Parathyroid adenoma (tissue), 2 donors: ENCODE measurements around the gene VPS41.

ENCODE experiments used
- H2AFZ ChIP-seq: fragments of 300-600 bp; sonication (generic); one replicate; pipeline ENCODE4 v1.7.0; 2017; ENCODE audit warnings: antibody characterized with exemption, mild to moderate bottlenecking
- H3K27ac ChIP-seq: fragments of 300-600 bp; sonication (generic); one replicate; pipeline ENCODE4 v1.7.0; 2017
- H3K27me3 ChIP-seq: fragments of 300-600 bp; sonication (generic); one replicate; pipeline ENCODE4 v1.7.0; 2017; ENCODE audit warnings: low read length; ENCODE audit not compliant: control insufficient read depth, insufficient read depth
- H3K36me3 ChIP-seq: fragments of 300-600 bp; sonication (generic); one replicate; pipeline ENCODE4 v1.7.0; 2017; ENCODE audit warnings: low read length; ENCODE audit not compliant: control insufficient read depth, insufficient read depth
- H3K4me1 ChIP-seq: fragments of 300-600 bp; sonication (generic); one replicate; pipeline ENCODE4 v1.7.0; 2017; ENCODE audit warnings: control low read depth
- H3K4me2 ChIP-seq: fragments of 300-600 bp; sonication (generic); one replicate; pipeline ENCODE4 v1.7.0; 2017; ENCODE audit warnings: low read length
- H3K4me3 ChIP-seq: fragments of 300-600 bp; sonication (generic); one replicate; pipeline ENCODE4 v1.7.0; 2017; ENCODE audit warnings: low read depth, low read length
- H3K79me2 ChIP-seq: fragments of 300-600 bp; sonication (generic); one replicate; pipeline ENCODE4 v1.7.0; 2017; ENCODE audit warnings: control low read depth
- H3K9ac ChIP-seq: fragments of 300-600 bp; sonication (generic); one replicate; pipeline ENCODE4 v1.7.0; 2017; ENCODE audit warnings: mild to moderate bottlenecking
- H3K9me3 ChIP-seq: fragments of 300-600 bp; sonication (generic); one replicate; pipeline ENCODE4 v1.7.0; 2017; ENCODE audit warnings: low read length; ENCODE audit not compliant: control insufficient read depth
- CTCF ChIP-seq: fragments of 300-600 bp; sonication (generic); IDR thresholded peaks from one replicate; pipeline ENCODE4 v1.7.0; 2017; ENCODE audit warnings: antibody characterized with exemption, mild to moderate bottlenecking
- donor health status: primary hyperparathyroidism.

VPS41 gene

GRCh38 chr7:38833329-38833728 is 75.7 kb downstream of the VPS41 start:
- no peaks in the 10 kb centered on the region for H3K9me3 ChIP-seq
- H3K79me2 ChIP-seq, result no peaks in the 10 kb centered on the region
- H3K4me3 ChIP-seq, result no peak overlapping the region
- no peak overlapping the region for H3K27ac ChIP-seq
- H3K4me2 ChIP-seq, result no peak overlapping the region
- no peak overlapping the region for H3K9ac ChIP-seq
- no peaks in the 10 kb centered on the region for H3K27me3 ChIP-seq
- no peak for TF ChIP-seq CTCF
- peaks cover 2% of the 10 kb centered on the region for H3K4me1 ChIP-seq
- no peak overlapping the region for H2AFZ ChIP-seq
- H3K36me3 ChIP-seq, result no peaks in the 10 kb centered on the region

GRCh38 chr7:38831259-38831996 is 77.6 kb downstream of the VPS41 start:
- no peak for TF ChIP-seq CTCF
- Histone ChIP-seq H2AFZ (no peak overlapping the region), H3K79me2 (no peaks in the 10 kb centered on the region), H3K27ac (no peak overlapping the region), H3K9ac (no peak overlapping the region), H3K27me3 (no peaks in the 10 kb centered on the region), H3K9me3 (no peaks in the 10 kb centered on the region), H3K4me1 (peaks cover 2% of the 10 kb centered on the region), H3K4me3 (no peak overlapping the region), H3K4me2 (no peak overlapping the region), H3K36me3 (no peaks in the 10 kb centered on the region)

GRCh38 chr7:38830826-38831225 is 78.2 kb downstream of the VPS41 start:
- Histone ChIP-seq H3K9me3 (no peaks in the 10 kb centered on the region), H3K4me2 (no peak overlapping the region), H3K36me3 (no peaks in the 10 kb centered on the region), H3K9ac (no peak overlapping the region), H3K27ac (no peak overlapping the region), H3K27me3 (no peaks in the 10 kb centered on the region), H3K79me2 (no peaks in the 10 kb centered on the region), H3K4me1 (peaks cover 2% of the 10 kb centered on the region), H2AFZ (no peak overlapping the region), H3K4me3 (no peak overlapping the region)
- TF ChIP-seq CTCF, result no peak

GRCh38 chr7:38829488-38830165 is 79.4 kb downstream of the VPS41 start:
- no peak overlapping the region for H3K27ac ChIP-seq
- H3K9me3 ChIP-seq, result no peaks in the 10 kb centered on the region
- no peak overlapping the region for H3K4me2 ChIP-seq
- H3K9ac ChIP-seq, result no peak overlapping the region
- H3K4me1 ChIP-seq, result peaks cover 2% of the 10 kb centered on the region
- no peak overlapping the region for H3K4me3 ChIP-seq
- H3K36me3 ChIP-seq, result no peaks in the 10 kb centered on the region
- no peaks in the 10 kb centered on the region for H3K79me2 ChIP-seq
- no peaks in the 10 kb centered on the region for H3K27me3 ChIP-seq
- H2AFZ ChIP-seq, result no peak overlapping the region
- TF ChIP-seq CTCF, result no peak

GRCh38 chr7:38828026-38828425 is 81.0 kb downstream of the VPS41 start:
- no peak overlapping the region for H3K27ac ChIP-seq
- H3K36me3 ChIP-seq, result no peaks in the 10 kb centered on the region
- no peak overlapping the region for H3K4me3 ChIP-seq
- no peaks in the 10 kb centered on the region for H3K27me3 ChIP-seq
- no peak overlapping the region for H3K4me2 ChIP-seq
- no peaks in the 10 kb centered on the region for H3K9me3 ChIP-seq
- H2AFZ ChIP-seq, result no peak overlapping the region
- H3K4me1 ChIP-seq, result no peaks in the 10 kb centered on the region
- no peaks in the 10 kb centered on the region for H3K79me2 ChIP-seq
- TF ChIP-seq CTCF, result no peak
- H3K9ac ChIP-seq, result no peak overlapping the region
